ENCODE data around the gene ATMIN.

ATMIN gene

DNA sequence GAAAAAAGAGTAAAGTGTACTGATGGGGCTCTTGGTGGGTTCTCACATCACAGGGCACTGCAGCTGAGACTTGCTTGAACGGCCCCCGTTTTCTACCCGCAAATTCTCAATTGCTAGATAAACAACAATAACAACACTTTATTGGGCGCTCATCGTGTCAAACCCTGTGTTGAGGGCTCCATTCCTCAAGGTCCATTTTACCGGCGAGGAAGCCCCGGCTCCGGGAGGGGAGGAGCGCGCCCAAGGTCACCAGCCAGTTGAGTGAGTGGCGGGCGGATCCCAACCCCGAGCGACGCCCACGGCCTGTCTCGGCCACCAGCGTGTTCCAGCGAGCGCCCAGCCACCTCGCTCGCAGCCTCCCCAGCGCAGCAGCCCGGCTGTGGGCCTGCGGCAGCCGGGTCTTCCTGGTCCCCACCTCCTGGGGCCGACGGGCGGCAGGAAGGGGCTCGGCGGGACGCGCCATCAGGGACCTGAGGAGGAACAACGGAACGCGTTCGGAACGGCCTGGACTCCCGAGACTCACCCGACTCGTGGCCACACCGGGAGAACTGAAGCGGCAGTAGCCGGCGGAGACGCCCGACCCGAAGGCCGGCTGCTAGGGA, 29.3 kb upstream of the ATMIN start:
- peak; percentile 80 to 86 for DNase-seq

DNA sequence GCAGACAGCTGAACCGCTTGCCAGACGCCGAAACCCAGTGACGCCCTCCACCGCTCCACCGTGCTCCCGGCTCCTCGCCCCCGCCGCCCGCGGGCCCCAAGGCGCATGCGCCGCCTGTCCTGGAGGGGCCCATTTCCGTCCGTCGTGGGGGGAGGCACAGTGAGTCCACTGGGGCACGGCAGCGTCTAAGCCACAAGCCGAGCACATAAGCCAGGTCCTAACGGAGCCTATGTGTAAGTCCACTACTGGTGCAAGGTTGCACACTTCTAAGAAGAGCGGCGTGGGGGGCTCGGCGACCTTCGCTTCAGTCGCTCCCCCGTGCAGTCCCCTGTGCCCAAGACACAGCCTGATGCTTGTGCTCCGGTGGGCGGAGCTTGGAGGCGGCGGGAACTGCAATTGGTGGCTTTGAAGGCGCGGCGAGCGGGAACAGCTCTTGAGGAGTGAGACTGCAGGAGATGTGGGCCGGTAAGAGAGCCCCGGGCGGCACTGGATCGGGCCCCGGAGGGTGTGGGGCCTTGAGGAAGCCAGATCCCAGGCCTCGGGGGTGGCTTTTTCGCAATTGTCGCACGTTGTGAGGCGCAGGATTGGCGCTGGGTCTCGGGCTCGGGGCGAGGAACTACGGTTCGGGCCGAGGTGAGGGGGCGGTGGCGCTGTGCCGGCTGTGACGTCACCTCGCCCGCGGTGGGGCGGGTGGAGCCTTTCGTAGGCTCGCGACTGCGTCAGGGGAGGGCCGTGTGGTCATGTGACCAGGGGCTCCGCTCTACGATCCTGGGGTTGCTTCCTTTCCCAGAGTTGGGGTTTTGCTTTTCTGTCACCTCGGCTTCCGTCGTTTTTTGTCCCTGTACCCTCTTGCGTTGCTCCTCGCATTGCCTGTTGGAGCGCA, 28.6 kb upstream of the ATMIN start, which contains the start of the genes CENPN and CMC2:
TSS of gene CENPN (plus strand) at position 402 of the 883 bp plus-strand sequence. CDS start 4,726 bp downstream, outside the sequence.
TSS of gene CMC2 (minus strand) at position 73 of the 883 bp plus-strand sequence. CDS start 9,491 bp downstream, outside the sequence.
- DNase-seq = peak; percentile 98

DNA sequence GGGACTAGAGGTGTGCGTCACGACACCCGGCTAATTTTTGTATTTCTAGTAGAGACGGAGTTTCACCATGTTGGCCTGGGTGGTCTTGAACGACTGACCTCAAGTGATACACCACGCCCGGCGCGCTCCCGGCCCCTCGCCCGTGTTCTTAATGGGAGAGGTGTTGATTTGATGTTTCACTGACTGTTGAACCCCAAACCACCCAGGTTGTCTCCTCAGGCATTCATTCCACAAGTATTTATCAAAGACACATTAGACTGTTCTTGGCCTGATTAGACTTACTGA, 27.2 kb upstream of the ATMIN start:
- DNase-seq = no peak

DNA sequence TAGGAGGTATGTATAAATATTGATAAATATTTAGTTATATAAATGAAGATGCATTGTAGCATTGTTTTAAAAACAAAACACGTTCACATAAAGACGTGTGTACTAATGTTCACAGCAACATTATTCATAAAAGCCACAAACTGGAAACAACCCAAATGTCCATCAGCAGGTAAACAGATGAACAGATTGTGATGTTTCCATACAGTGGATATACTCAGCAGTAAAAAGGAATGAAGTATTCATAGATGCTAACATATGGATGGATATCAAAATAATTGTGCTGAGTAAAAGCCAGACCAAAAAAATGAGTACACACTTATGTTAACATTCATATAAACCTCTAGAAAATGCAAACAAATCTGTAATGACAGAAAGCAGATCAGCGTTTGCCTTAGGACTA, 22.7 kb upstream of the ATMIN start:
- no peak for DNase-seq

DNA sequence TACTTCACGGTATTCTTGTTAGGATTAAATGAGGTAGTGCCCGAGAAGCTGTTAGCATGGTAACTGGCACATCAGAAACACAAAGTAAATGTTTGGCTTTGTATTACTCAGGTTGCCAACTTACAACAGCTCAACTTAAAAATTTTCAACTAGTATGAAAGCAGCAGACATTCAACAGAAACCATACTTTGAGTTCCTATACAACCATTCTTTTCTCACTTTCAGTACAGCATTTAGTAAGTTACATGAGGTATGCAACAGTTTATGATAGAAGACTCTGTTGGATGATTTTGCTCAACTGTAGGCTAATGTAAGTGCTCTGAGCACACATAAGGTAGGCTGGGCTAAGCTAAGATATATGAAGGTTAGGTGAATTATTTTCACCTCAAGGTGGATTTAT, 21.0 kb upstream of the ATMIN start:
- DNase-seq = no peak

DNA sequence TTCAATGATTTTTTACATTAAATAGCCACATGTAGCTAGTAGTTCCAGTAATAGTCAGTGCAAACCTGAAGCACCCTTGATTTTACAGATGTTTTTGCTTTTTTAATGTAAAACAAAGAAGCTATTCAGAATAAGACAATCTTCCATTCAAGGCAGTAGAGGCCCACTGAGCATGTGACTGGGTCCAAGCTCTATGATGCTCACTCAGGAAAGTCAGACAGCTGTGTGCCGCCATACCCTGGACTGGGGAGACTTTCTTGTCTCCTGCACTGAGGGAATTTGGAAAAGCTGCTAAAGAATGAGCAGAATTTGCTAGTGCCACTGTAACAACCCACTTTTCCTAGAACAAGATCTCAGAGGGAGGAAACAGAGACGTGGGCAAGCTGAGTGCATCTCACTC, 17.1 kb upstream of the ATMIN start:
- DNase-seq = no peak

DNA sequence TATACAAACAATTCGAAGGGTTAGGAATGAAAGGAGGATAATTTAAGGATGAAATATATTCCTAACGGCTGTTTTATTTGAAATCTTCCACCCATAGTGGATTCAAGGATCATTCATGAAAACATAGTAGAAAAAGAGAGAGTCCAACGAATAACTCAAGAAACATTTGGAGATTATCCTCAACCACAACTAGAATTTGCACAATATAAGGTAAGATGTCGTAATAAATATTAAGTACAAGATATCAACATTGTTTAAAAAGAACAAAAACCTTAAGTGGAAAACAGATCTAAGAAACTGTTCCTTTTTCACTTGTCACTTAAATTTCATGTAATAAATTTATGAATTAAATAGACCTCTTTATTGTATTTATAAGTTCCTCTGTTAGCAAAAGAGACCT, 9.2 kb upstream of the ATMIN start:
- no peak for DNase-seq

DNA sequence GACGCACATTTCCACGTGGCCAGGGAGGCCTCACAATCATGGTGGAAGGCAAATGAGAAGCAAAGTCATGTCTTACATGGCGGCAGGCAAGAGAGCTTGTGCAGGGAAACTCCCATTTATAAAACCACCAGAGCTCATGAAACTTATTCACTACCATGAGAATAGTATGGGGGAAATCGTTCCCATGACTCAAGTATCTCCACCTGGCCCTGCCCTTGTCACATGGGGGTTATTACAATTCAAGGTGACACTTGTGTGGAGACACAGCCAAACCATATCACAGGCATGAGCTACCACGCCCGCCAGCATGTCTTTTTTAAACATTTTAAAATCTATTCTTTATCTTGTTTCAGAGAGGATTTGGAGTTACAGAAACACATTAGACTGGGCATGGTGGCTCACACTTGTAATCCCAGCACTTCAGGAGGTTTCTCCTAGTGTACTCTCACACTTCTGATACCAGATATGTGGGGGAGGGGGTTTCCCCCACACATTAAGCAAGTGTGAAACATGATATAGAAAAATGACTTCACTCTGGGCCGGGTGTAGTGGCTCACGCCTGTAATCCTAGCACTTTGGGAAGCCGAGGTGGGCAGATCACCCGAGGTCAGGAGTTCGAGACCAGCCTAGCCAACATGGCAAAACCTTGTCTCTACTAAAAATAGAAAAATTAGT, 5.6 kb upstream of the ATMIN start:
- peak; percentile 33 to 35 for DNase-seq

DNA sequence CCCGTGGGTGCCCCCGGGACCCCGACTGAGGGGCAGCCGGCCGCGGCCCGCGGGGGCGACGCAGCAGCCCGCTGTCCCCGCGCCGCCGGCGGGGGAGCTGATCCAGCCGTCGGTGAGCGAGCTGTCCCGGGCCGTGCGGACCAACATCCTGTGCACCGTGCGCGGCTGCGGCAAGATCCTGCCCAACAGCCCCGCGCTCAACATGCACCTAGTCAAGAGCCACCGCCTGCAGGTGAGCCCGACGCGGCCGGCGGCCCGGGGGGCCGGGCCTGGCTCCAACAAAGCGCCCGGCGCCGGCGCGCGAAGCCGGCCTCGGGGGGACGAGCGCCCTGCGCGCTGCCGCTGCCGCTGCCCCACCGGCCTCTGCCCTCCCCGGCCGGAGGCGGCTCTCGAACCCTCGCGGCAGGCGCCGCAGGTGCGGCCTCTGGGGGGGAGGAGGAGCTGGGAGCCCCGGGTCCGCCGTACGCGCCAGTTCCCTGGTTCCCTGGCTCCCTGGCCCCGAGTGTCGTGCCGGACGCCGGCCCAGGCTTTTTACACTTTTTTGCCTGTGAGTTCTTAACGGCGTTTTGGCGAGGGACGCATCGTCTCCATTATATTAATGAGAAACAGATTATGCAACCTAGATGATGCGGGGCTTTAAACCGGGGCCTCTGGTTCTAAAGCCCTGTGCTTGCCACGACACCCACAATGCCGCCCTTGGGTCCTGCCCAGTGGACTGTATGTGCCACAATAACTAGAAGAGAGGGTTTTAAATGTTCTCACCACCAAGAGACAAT, 521 bp downstream of the ATMIN start:
- DNase-seq = peak; percentile 55 to 67

DNA sequence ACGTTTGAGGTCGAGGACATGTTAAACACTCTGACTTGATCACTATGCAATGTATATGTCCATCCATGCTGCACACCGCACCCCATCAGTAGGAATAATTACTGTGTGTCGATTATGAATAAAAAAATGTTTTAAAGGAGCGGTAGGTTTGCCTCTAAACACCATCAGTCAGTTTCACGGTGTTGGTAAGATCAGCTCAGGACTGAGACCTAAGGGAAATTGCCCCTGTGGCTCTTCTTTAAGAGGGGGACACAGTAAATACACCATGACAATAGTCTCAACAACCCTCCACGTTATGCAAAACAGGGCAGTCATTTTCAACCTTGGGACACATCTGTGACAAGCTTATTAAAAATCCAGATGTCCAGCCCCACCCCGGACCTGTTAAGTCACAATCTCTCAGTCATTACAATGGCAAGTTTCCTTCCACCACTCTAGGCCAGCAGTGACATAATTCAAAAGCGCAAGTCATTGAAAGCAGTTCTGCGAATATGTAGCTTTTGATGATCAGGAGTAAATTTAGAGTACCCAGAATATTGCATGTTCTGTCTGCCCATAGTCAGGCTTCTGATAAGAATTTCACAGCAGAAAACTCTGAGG, 1.2 kb downstream of the ATMIN start:
- DNase-seq = no peak

DNA sequence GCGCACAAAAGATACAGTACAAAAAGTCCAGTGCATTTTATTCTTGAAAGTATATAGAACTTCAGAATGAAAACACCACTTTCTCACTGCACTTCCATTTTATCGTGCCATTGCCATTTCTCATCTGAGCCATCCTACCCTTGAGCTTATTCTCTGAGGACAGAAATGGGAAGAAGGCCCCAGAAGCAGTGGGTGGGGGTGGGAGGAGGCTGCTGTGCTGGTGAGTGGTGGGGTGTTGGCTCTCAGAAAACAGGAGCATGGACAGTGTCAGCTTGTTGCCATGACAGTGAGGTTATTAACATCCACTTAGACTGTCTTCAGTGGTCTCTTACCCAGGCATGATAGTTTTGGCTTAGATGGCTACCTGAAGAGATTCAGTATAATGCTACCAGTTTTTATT, 4.5 kb downstream of the ATMIN start:
- DNase-seq = no peak

DNA sequence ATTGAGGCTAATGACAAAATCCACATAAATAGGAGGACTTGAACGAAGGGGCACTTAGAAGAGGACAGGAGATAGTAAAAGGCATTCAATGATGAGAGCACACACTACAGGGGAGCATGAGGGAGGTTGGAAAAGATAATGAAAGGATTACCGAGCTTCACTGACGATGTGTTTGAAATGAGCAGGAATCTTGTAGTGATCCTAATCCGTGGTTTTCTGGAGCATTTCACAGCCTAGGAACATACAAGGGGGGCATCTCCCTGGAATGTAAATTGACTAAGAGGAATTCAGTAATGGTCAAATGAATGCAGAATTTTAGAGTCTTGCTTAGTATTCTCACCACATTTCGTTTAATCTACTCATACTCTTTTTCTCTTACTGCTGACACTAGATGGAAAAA, 5.2 kb downstream of the ATMIN start:
- no peak for DNase-seq

DNA sequence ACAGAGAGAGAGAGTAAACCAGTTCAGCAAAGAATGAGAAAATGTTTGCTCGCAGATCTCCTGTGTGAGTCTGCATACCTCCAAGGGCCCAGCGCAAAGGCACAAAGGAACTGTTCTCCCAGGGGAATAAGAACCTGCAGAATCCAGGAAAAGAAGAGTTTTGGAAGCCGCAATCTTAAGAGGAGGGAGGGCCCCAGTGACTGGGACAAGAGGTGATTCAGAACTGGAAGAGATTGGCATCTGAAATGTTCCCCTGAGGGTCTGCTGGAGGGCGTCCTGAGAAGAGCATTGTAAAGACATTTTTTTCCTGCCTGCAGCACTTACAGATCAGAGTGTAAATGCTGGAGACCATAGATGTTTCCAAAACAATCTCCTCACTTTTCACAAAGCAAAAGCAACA, 6.1 kb downstream of the ATMIN start:
- no peak for DNase-seq

DNA sequence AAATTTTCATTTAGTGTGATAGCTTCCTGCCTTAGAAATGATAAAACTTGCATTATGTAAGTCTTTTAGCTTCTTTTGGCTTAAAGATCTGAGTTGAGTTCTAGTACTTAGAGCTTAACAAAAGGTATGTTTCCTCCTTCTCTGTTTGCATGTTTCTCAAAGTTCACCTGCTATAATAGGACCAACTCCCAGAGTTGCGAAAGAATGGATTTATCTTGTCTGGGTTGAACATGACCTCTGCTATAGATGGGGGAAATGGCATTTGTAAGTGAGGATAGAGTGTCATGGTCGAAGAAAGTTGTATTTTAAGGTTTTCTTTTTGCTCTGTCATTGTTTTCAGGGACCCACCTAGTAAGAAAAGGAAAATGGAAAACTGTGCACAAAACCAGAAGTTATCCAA, 7.2 kb downstream of the ATMIN start:
- DNase-seq = no peak

DNA sequence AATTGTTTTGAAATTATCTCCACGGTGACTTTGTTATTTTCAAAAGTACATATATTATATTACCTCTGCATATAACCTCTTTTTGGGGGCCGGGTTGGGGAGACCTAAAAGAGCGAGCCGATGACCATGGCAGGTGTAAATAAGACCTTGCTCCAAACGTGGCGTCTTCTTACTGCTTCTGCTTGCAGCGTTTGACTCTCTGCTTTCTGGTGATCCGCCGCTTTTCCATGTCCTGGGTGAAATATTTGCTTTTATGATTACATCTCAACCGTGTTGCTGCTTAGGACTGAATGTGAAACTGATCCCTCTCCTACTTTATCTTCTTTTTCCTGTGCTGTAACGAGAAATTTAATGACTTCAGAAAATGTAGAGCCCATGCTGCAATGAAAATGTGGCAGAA, 18.1 kb downstream of the ATMIN start:
- no peak for DNase-seq

DNA sequence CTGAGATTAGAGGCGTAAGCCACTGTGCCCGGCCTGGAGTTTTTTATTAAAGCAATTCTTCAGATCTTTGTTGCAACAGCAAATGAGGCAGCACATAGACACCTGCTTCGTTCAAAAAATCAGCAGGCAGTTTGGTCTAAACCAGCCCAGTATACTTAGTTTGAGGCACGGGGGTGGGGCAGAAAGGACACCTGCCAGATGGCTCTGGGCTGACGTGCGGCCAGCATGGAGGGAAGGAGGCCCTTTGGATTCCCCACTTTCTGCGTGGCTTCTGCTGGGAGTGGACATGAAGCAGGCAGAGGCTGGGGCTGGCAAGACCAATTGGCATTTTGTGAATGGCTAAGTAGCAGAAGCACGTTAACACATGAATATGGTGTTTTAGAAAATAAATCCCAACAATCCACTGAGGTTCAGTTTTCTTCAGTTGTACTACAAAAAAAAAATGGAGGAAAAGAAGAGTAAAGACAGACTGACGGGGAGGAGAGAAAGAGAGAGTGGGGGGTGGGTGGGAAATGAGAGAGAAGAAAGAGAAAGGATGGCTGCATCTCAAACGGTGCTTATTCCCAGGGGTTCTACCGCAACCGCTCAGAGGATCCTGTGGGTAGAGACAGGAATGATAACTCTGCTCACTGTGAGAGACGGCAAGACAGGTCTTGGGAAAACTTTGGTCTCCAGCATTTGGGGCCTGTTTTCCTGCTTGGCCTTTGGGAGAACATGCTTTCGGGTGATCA, 25.1 kb downstream of the ATMIN start:
- no peak for DNase-seq

DNA sequence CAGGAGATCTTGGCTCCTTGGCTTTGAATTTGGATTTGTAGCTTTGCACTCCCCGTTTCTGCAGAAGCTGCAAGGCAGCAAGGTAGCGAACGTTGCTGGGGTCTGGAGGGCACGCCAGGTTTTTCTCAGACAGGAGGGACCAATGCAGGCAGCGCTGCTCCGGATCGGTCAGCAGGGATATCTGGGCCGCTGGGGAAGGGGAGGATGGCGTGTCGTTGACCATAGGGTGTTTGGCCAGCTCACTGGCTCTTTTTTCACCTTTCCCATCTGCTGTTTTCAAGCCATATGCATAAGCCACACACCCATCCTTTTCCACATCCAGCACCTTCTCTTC, 25.6 kb downstream of the ATMIN start:
- DNase-seq = no peak

DNA sequence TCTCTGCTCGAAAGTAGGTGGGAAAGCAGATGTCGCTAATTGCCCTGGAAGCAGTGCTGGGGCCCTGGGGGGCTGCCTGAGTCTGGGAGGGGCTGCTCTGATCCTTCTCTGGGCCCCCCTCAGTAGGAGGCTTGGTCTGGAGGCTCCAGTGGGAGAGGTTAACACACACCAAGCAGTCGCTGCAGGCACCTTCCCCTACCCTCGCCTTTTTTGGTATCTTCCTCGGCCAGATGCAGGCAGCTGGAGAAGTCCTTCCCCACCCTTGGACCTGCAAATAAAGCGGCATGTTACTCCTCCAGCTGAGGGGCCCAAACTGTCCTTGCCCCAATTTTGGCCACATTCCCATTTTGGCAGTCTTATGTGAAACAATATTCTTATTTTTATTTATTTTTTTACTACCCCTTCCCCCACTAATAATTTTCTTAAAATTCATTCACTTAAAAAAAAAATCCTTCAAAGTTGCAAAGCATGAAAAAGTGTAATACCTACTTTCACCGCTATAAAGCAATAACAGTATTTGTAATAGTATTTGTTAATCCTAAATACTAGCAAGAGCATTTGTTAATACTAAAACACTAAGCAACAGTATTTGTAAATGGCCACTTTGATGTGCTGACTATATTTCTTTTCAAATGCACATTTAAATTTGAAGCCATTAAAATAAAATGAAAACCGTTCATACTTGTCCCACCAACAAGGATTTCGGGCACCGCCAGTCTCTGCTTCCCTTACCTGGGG, 26.4 kb downstream of the ATMIN start:
- no peak for DNase-seq

DNA sequence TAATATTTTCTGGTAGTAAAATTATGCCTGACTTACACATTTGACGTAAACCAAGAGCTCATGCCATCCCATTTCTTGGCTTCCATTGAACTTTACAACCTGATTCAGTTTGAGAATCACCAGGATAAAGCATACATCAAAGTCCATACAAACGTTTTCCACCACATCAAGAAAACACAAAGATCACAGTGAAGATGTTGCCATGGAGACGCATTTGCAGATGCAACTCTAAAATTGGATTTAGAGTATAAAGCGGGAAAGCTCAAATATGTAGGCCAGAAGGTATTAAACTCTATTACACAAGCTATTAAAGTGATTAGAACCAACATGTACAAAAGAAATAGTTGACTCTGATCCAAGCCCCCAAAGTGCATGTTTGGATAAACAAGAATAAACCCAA, 31.0 kb downstream of the ATMIN start:
- no peak for DNase-seq

DNA sequence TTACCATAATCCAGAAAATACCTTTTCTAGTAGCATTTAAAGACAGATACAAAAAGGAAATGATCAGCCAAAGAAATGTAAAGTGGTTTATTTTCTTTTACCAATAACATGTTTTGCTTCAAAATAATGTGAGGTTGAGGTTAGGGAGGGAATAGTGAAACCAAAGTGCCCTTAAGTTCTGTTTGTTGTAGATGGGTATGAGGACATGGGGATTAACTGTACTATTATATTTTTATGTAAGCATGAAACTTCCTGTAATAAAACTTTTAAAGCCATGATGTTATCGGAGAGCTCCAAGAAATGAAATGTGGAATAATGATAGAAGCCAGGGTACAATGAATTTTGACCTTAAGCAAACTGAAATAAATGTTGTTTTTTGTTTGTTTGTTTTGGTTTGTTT, 31.5 kb downstream of the ATMIN start:
- DNase-seq = no peak

DNA sequence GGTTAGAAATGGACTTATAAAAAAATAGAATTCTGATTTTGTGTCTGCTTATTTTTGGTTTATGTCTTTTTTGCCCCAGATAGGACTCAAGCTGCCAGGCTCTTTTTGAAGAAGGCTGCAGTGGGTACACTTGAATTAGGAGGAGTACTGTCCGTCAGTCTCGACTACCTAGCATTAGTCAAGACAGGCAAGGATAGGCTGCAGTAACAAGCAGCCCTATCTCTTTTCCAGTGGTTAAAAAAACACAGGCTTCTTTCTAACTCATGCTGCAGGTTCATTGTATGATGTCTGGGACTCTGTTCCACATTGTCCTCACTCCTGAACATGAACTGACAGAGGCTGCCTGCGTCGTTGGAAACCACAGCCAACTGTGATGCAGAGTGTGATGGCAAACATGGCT, 33.4 kb downstream of the ATMIN start:
- no peak for DNase-seq

DNA sequence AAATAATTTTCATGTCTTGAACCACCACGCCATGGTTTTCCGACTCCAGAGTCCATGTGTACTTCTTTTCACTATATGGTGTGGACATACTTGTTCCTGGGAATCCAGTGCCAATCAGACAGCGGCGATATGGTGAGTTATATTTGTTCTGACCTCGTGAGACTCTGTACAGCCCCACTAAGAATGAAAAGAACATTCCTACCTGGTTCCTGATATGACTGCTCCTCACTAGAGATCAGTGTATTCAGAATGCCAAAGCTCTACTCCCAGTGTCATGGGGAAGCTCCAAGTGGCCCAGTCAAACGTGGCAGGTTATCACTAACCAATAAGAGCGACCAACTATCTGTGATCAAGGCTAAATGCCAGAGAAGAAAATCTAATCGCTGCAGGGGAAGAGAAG, 35.3 kb downstream of the ATMIN start:
- DNase-seq = no peak
